Thoracic aorta (tissue), 2 donors: ENCODE measurements around the gene PPP1R12C. TPM values are rescaled to one million over a fixed set of nuclear protein-coding genes. Genes with fewer than 3 reads are reported as not detected.
"Not testable (repeated sequence)": the region's sequence is repeated elsewhere in the genome, so short reads cannot be mapped to it uniquely, and the experiment has no call there.

Experiments used
- ATAC-seq: fragments of 150-250 bp; one replicate; pipeline ENCODE4 v1.8.0; 2017; ENCODE audit warnings: low read depth; ENCODE audit not compliant: insufficient number of reproducible peaks, low FRiP score
- DNase-seq: peaks from one replicate; pipeline ENCODE4 v3.0.0-alpha.2; 2020; ENCODE audit warnings: low spot score
- H3K27ac ChIP-seq, 2 donors: fragments of 200-600 bp; sonication (generic); 1 replicate in 1 of 2; 2 replicates in 1 of 2; pipeline ENCODE4 v1.5.1; 2016; ENCODE audit warnings: mild to moderate bottlenecking in 2 of 2, moderate library complexity in 2 of 2
- H3K27me3 ChIP-seq: fragments of 200-600 bp; sonication (generic); replicated peaks from 2 replicates; pipeline ENCODE4 v1.6.0; 2016; ENCODE audit warnings: mild to moderate bottlenecking; ENCODE audit not compliant: insufficient read depth
- H3K36me3 ChIP-seq: fragments of 200-600 bp; sonication (generic); one replicate; pipeline ENCODE4 v1.5.1; 2016
- H3K4me1 ChIP-seq, 2 donors: fragments of 200-600 bp; sonication (generic); 1 replicate in 1 of 2; 2 replicates in 1 of 2; pipeline versions ENCODE4 v1.5.1 to v1.6.0; 2016; ENCODE audit warnings: low read depth in 2 of 2, mild to moderate bottlenecking in 1 of 2; ENCODE audit not compliant: control insufficient read depth in 1 of 2
- H3K4me3 ChIP-seq: fragments of 200-600 bp; sonication (generic); 2 replicates; pipeline ENCODE4 v1.5.1; 2016; ENCODE audit warnings: mild to moderate bottlenecking
- H3K9me3 ChIP-seq: fragments of 200-600 bp; sonication (generic); 2 replicates; pipeline ENCODE4 v1.5.1; 2016
- CTCF ChIP-seq: fragments of 200-600 bp; sonication (generic); IDR thresholded peaks from one replicate; pipeline ENCODE4 v1.5.1; 2019; ENCODE audit warnings: antibody characterized with exemption
- total RNA-seq, 2 donors: library from RNA; depleted of rRNA; stranded (reverse); fragments of >200 nt; gene quantifications; one replicate each; pipeline versions ENCODE4 v1.1.0 to v1.2.3, GENCODE V29; 2016

Gene PPP1R12C
- total RNA-seq, 2 donors from 2014 or later, result 194 to 250 TPM

DNA sequence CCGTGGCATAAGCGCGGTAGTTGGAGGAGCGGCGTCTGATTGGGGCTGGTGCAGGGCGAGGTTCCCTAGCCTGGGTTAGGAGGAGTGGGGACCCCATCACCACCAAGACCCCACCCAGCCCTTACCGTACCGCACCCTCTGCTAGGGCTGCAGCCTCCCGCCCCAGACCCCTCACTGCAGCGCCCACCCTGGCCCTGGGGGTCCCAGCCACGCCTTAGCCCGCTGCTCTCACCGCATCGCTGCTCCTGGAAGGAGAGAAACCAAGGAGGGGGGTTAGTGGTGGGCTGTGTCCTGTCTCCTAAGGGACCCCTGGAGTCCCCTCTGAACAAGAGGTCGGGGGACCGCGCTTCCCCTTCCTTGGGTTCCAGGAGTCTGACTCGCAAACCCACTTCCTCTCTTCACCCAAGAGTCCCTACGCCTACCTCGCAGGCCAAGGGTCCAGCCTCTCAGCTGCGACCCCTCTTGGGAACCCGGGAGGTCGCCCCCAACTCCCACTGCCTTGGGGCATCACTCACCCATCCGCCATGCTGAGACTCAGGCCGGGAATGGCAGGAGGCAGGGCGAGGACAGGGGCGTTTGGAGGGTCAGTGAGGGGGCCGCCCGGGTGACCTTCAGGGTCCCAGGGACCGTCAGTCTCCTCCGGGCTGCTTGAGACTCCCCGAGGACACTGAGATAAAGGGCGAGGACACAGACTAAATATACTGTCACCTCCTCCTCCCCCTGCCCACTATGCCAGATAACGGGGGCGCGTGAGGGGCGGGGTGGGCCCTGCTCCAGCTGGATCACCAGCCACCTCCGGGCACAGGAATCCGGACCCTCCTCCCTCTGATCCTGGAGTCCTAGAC, 39.8 kb upstream of the PPP1R12C start, which contains the start of gene TNNI3:
Gene TNNI3, minus strand, starts transcription at position 669 of the 845 bp plus-strand sequence. Its CDS starts 143 bp downstream, at position 526.
- Histone ChIP-seq H3K27ac (no peak within 1 kb of the TSS), H3K36me3 (no peaks in the 10 kb centered on the region), H3K4me3 (no peak within 1 kb of the TSS), H3K27me3 (peaks cover 12% of the 10 kb centered on the region), H3K4me1 (peaks cover 0 to 6% of the 10 kb centered on the region in 2 donors), H3K9me3 (no peaks in the 10 kb centered on the region)
- ATAC-seq, result no peak
- no peak for TF ChIP-seq CTCF
- DNase-seq, result no peak

DNA sequence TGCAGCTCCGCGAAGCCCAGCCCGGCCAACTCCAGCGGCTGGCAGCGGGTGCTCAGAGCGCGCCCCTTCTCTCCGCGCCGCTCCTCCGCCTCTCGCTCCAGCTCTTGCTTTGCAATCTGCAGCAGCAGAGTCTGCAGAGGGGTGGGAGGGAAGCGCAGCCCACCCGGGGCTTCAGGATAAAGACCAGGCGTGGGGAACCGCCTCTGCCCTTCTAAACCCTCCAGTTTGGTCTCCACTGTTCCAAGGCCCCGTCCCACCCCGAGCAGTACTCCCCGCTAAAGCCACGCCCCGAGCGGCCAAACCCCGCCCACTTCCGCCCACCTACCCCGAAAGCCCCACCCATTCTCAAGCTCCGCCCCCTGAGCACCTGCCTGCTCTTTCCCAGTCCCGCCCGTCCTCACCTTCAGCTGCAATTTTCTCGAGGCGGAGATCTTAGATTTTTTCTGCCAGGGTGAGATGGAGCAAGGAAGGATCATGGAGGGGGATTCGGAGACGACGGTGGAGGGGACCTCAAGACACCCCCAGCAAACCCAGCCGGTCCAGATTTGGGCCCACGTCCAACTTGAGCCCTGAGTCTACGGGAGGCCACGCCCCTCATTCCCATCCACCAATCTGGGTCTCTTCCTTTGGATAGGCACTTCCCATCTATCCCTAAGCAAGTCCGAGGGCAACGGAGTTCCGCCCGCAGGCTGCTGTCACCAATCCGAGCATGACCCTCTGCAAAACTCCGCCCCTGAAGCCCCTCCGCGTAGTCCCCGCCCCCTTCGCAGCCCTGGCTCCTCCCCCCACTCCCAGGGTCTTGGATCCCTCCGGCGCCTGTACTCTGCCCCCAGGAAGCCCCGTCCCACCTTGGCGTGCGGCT, 39.0 kb upstream of the PPP1R12C start:
- Histone ChIP-seq H3K9me3 (no peaks in the 10 kb centered on the region), H3K36me3 (no peaks in the 10 kb centered on the region), H3K27me3 (peaks cover 3% of the 10 kb centered on the region), H3K4me1 (peaks cover 0 to 6% of the 10 kb centered on the region in 2 donors), H3K4me3 (no peak overlapping the region), H3K27ac (no peak overlapping the region)
- no peak for TF ChIP-seq CTCF
- DNase-seq (no peak), ATAC-seq (no peak)

- not testable (repeated sequence) for H3K4me3 ChIP-seq, H3K9me3 ChIP-seq, H3K36me3 ChIP-seq, H3K27me3 ChIP-seq, H3K4me1 ChIP-seq, H3K27ac ChIP-seq, DNase-seq, ATAC-seq
These were observed 38.3 kb upstream of the PPP1R12C start for GRCh38 chr19:55155784-55156183.

DNA sequence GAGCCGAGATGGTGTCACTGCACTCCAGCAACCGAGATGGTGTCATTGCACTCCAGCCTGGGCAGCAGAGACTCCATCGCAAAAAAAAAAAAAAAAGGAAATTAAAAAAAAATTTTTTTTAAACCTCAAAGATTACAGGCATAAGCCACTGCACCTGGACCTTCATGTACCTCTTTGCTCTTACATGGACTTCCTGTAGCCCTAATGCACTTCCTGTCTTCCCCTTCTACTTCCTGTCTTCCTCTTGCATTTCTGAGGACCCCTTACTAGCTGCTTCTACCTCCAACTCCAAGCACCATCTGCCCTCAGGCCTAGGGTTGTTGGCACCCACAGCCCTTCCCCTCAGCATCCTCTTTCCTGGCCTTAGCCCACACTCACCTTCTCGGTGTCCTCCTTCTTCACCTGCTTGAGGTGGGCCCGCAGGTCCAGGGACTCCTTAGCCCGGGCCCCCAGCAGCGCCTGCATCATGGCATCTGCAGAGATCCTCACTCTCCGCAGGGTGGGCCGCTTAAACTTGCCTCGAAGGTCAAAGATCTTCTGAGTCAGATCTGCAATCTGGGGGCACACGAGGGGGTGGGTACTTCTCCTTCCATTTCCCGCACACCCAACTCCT, 36.3 kb upstream of the PPP1R12C start:
- no peak for TF ChIP-seq CTCF
- Histone ChIP-seq H3K4me3 (no peak overlapping the region), H3K36me3 (no peaks in the 10 kb centered on the region), H3K9me3 (no peaks in the 10 kb centered on the region), H3K27me3 (no peaks in the 10 kb centered on the region), H3K4me1 (peaks cover 0 to 6% of the 10 kb centered on the region in 2 donors), H3K27ac (no peak overlapping the region)
- no peak for ATAC-seq
- DNase-seq, result no peak

GRCh38 chr19:55152017-55152416, 34.6 kb upstream of the PPP1R12C start:
- DNase-seq, result no peak

More at GRCh38 chr19:55152017-55152416, 34.6 kb upstream of the PPP1R12C start:
- no peak for TF ChIP-seq CTCF
- peaks cover 0 to 6% of the 10 kb centered on the region in 2 donors for H3K4me1 ChIP-seq
- H3K27ac ChIP-seq, result no peak overlapping the region
- peaks cover 4% of the 10 kb centered on the region for H3K27me3 ChIP-seq
- H3K4me3 ChIP-seq, result no peak overlapping the region
- ATAC-seq, result no peak
- no peaks in the 10 kb centered on the region for H3K36me3 ChIP-seq
- H3K9me3 ChIP-seq, result no peaks in the 10 kb centered on the region
